SKM-1 (cell line): Measurements from ENCODE around the gene TAP2.
"Not testable (repeated sequence)": the region's sequence is repeated elsewhere in the genome, so short reads cannot be mapped to it uniquely, and the experiment has no call there.

ENCODE experiments used
- DNase-seq: peaks from one replicate; lab custom pipeline; 2025; ENCODE audit not compliant: unreplicated experiment; lab: John Stamatoyannopoulos, UW

TAP2 gene

GRCh38 chr6:32836873-32837272 is 1.7 kb downstream of the TAP2 start:
- DNase-seq = no peak

GRCh38 chr6:32835167-32835893 is 3.2 kb downstream of the TAP2 start:
- no peak for DNase-seq

- DNase-seq = no peak
Measured at GRCh38 chr6:32833664-32834063, 4.9 kb downstream of the TAP2 start.

- DNase-seq = no peak
Measured at GRCh38 chr6:32832535-32832934, 6.0 kb downstream of the TAP2 start.

- no peak for DNase-seq
Measured at GRCh38 chr6:32830936-32831335, 7.6 kb downstream of the TAP2 start.

GRCh38 chr6:32830017-32830416 is 8.5 kb downstream of the TAP2 start:
- no peak for DNase-seq

- DNase-seq = no peak
Measured at GRCh38 chr6:32829495-32829894, 9.0 kb downstream of the TAP2 start.

GRCh38 chr6:32827025-32827424 is 11.5 kb downstream of the TAP2 start:
- no peak for DNase-seq

- no peak for DNase-seq
Measured at GRCh38 chr6:32825966-32826365, 12.6 kb downstream of the TAP2 start.

- DNase-seq = no peak
Measured at GRCh38 chr6:32819729-32820128, 18.8 kb downstream of the TAP2 start.

GRCh38 chr6:32818867-32819266 is 19.7 kb downstream of the TAP2 start:
- no peak for DNase-seq

GRCh38 chr6:32816746-32817204 is 21.8 kb downstream of the TAP2 start, which contains the start of gene HLA-DOB:
HLA-DOB (minus strand) TSS chr6:32817002; CDS start chr6:32816951, 51 bp downstream.
- DNase-seq = no peak

- DNase-seq = no peak
Measured at GRCh38 chr6:32815996-32816395, 22.5 kb downstream of the TAP2 start.

- DNase-seq = no peak
Measured at GRCh38 chr6:32815115-32815514, 23.4 kb downstream of the TAP2 start.

- DNase-seq = no peak
Measured at GRCh38 chr6:32814145-32814544, 24.4 kb downstream of the TAP2 start.

- no peak for DNase-seq
Measured at GRCh38 chr6:32809171-32809570, 29.4 kb downstream of the TAP2 start.

GRCh38 chr6:32807020-32807580 is 31.4 kb downstream of the TAP2 start:
- no peak for DNase-seq

- not testable (repeated sequence) for DNase-seq
Measured at GRCh38 chr6:32805404-32805803, 33.1 kb downstream of the TAP2 start.

- DNase-seq = no peak
Measured at GRCh38 chr6:32803416-32803815, 35.1 kb downstream of the TAP2 start.

GRCh38 chr6:32799740-32800139 is 38.8 kb downstream of the TAP2 start:
- DNase-seq = no peak

- no peak for DNase-seq
Measured at GRCh38 chr6:32799168-32799567, 39.4 kb downstream of the TAP2 start.

- peak; percentile 55 for DNase-seq
Measured at GRCh38 chr6:32796848-32797776, 41.4 kb downstream of the TAP2 start.
